Epidermal melanocyte (primary cell): ENCODE results near the gene UQCRHL.
"Not testable (repeated sequence)": the region's sequence is repeated elsewhere in the genome, so short reads cannot be mapped to it uniquely, and the experiment has no call there.

Experiments used
- DNase-seq: peaks from one replicate; pipeline ENCODE4 v3.0.0; 2011; ENCODE audit warnings: low spot score; ENCODE audit not compliant: insufficient read length

The UQCRHL gene

DNA sequence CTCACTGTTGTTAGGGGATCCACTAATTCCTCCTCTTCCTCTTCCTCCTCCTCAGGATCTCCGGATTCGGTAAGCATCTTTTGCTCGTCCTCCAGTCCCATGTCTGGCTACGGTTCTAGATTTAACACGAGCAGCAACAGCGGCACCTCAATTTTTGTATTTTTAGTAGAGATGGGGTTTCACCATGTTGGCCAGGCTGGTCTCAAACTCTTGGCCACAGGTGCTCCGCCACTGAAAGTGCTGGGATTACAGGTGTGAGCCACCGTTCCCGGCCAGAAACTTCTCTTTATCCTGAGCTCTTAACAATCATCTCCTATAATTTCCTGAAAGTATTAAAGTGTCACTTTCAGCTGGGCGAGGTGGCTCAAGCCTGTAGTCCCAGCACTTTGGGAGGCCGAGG lies at the start of gene UQCRHL:
TSS of gene UQCRHL (minus strand) at position 101 of the 400 bp plus-strand sequence. CDS start at position 101, 0 bp downstream.
- DNase-seq: not testable (repeated sequence)

DNA sequence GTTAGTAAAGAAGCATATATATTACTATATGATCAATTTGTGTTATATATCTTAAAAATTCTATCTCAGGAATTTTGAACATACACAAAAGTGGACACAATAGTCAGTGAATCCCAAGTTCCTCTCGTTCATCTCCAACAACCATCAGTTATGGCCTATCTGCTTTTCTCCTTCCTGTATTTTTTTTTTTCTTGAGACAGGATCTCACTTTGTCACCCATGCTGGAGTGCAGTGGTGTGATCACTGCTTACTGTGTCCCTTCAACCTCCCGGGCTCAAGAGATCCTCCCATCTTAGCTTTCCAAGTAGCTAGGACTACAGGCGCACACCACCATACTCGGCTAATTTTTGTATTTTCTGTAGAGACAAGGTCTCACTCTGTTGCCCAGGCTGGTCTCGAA lies 49.4 kb upstream of the UQCRHL start:
- no peak for DNase-seq

DNA sequence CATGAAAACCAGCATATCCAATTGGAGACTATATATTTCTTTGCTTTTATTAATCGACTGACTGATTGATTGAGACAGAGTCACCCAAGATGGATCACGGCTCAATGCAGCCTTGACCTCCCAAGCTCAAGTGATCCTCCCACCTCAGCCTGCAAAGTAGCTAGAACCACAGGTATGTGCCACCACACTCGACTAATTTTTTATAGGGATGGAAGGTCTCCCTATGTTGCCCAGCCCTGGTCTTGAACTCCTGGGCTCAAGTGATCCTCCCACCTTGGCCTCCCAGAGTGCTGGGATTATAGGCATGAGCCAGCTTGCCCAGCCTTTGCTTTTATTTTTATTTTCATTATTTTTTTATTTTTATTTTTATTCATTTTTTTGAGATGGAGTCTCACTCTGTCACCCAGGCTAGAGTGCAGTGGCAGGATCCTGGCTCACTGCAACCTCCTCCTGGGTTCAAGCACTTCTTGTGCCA lies 45.4 kb upstream of the UQCRHL start:
- no peak for DNase-seq

DNA sequence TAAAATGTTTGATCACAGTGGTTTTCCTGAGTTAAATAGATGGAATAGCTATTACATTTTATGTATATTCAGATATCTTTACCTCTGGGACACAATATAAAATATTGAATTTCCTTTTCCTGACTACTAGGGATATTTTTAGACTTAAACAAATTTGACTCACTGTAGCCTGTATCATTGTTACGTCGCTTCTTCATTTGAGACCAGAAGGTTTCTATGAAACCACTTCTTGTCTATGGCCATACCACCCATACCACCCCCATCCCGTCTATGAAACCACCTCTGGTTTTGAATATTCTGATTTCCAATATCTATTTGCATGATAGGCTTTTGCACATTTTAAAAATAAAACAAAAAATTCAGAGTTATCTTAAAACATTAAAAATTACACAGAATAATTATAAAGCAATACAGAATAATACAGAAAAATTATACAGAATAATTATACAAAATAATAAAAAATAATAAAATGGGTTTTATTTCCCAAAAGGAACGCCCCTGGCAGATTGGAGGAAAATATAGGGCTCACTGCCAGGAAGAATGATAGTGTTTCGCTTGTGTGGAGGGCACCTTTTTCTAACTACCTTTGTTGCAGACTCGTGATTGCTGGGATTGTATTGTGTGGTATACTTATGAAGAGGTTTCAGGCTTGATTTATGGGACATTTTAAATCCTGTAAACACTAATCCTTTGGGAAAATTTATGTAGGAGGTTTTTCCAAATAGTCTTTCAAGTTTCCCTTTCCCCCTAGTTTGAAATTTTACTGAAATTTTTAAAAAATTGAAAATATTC lies 44.8 kb upstream of the UQCRHL start:
- no peak for DNase-seq

DNA sequence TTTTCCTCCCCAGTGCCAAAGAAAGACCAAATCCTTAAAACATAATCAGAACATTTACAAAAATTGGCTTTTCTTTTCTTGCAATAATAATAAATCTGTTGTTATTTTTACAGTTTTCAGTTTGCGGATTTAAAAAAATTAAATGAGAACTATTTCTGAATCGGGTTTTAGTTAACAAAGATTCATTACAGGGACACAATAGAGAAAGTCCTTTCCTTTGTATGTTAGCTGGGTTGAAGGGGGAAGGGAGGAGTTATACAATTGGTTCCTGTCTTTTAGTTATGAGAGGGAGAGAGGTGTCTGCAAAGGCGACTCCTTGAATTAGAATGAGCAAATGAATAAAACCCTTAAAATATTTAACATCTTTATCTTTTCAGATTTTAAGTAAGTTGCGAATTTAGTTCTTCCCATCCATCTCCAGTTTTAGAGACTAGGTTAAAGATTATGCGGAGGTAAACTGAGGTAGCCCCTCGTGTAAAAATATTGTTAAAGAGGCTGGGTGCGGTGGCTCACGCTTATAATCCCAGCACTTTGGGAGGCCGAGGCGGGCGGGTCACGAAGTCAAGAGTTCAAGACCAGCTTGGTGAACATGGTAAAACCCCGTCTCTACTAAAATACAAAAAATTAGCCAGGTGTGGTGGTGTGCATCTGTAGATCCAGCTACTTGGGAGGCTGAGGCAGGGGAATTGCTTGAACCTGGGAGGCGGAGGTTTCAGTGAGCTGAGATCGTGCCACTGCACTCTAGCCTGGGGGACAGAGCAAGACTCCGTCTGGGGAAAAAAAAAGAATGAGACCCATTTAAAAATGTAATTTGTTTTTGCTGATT lies 44.0 kb upstream of the UQCRHL start:
- DNase-seq: no peak

DNA sequence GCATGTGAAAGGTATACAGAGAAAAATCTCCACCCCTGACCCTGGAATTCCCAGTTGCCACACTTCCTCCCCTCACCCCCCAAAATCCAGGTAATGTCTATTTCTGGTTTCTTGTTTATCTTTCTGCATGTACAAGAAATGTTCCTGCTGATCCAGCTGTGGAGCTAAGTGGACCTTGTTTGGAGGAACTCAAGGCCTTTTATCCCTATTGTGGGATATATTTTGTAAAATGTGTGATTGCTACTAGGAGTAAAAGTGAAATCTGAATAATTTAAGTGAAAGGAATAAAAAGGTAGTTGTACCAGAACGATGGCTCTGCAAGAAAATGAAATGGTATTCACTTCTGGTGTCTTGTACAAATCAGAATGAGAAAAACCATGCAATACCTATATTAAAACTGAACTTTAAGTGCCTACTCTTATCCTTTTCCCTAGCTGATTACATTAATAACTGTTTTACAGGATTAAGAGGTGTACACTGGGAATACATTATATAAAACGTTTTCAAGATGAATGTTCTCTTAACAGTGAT lies 43.1 kb upstream of the UQCRHL start:
- DNase-seq: no peak

DNA sequence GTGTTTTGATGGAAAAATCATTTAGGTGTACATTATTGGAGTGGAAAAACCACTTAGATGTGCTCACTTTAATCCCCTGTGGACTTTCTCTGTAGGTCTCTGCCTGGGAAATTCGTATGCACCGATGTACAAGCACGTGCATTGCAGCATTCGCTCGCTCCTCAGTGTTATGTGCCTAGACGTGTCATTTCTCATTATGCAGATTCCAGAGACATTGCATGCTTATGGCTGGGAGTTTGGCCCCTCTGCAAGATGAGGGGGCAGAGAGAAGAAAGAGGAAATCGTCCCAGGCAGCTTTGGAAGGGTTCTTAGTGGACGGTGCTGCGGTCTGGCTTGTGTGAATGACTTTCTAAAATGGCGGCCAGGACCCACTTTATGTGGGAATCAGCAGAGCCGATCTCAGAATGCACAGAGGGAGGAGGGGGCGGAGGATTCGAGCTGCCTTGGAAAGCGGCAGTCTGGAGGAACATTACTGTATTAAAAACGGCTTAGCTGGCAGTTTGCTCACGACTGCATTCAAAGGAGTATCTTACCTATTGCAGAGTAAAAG lies 42.4 kb upstream of the UQCRHL start:
- DNase-seq: no peak

DNA sequence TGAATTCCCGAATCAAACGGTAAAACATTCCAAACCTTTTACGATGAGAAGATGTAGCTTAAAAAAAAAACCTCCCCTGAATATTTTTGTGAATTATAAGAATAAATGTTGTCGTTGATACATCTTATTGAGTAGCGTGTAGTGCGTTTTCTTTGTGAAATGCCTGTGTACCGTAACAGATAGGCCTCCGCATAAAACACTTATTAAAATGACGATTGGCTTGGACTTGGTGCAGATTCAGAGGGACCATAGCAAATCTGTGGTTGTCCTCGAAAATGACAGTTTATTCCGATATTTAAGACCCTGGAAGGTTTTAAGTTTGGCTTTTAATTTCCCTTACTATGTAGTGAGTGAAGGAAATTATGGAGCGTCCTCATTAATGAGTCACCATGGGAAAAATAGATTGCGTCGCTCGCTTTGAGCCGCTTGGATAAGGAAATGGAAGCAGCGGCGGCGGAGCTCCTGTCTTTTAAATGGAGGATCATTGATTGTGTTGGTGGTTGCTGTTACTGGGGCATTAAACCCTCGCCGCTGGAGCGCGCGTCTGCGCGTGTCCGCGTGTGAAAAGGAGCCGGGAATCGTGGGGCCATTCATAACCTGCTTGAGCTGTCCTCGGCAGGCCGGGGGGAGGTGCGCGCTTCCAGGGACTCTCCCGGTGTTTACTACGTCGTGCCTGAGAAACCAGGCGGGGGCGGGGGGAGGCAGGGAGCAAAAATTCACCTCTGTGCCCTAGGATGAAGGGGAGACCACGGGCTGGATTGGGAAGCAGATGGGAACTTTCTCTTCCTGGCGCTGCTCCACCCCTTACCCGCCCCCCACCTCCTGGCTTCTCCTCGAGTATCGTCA lies 41.7 kb upstream of the UQCRHL start:
- no peak for DNase-seq

DNA sequence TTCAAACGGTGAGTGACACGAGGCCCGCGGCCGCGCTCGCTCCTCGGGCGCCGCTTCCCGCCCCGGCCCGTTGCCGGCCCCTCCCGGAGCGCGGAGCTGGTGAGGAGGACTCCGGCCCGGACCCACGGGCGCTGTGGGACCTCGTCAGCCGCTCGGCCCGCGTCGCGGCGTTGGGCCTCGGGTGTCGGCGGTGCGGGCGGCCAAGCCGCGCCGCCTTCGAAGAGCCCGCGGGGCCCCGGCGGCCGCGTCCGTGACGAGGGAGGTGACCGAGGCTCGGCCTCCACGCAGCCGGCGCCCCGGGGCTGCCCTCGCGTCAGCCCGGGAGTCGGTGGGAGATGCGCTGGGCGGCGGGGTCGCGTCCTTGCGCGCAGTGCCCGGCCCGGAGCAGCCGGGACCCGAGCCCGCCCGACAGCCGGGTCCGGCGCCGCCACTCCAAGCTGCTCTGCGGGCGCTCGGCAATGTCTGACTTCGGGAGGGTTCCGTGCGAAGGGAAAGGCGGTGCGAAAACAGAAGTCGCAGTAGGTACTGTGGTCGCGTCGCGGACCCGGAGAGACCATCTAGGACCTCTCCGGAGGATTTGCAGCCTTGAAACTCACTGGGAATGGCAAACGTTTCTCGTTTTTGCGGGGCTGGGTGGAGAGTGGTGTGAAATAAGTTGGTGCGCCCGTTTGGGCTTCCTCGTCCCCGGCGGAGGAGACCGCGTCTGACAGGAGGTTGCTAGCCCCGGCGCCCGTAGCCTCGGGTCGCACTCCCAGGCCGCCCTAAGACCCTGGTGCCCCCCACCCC lies 40.9 kb upstream of the UQCRHL start:
- DNase-seq: no peak

DNA sequence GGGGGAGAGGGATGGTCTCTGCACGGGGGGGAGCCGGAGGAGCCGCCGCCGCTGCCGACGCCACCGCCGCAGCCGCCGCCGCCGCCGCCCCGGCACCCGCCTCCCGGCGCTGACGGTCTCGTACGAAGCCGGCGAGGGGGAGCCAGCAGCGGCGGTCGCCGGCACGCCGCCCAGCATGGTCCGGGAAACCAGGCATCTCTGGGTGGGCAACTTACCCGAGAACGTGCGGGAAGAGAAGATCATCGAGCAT lies 40.4 kb upstream of the UQCRHL start:
- no peak for DNase-seq

DNA sequence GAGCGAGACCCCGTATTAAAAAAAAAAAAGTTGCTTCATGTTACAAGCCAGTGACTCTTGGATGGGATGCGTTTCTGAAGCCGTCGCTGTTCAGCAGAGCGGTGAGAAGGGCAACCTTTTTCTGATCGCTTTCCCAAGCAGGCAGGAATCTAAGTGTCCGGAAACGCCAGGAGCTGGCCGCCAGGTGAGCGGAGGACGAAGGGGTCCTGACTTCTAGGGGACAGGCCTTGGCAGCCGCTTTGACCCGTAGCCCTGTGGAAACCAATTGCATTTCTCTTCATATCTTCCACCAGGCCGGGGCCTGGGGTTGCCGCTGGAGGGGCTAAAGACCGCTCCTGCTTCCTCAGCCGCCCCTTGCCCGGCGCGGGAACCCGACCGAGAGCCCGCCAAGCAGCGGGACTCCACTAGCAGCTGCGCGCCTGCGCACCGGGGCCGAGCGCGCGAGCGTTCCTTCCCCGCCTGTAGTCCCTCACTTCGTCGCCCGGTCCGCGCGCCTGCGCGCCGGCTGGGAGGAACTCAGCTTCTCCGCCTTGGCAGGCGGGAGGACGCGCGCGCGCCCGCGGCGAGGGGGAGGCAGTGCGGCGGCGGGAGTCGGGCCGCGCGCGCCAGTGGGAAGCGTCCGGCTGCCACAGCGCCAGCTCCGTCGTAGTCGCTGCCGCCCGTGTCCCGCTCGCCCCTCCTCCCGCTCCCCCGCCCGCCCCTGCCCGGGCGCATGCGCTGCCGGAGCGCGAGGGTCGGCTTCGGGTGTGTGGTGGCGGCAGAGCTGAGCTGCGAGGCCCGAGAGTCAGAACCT lies 39.8 kb upstream of the UQCRHL start, which contains the start of gene SPEN:
TSS of gene SPEN (plus strand) at position 608 of the 793 bp plus-strand sequence. CDS start 361 bp downstream, outside the sequence.
- peak; percentile 82 for DNase-seq

DNA sequence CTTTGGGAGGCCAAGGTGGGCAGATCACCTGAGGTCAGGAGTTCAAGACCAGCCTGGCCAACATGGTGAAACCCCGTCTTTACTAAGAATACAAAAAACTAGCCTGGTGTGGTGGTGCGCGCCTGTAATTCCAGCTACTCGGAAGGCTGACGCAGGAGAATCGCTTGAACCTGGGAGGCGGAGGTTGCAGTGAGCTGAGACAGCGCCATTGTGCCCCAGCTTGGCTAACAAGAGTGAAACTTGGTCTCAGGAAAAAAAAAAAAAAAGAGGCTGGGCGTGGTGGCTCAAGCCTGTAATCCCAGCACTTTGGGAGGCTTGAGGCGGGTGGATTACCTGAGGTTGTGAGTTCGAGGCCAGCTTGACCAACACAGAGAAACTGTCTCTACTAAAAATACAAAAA lies 38.6 kb upstream of the UQCRHL start:
- not testable (repeated sequence) for DNase-seq

DNA sequence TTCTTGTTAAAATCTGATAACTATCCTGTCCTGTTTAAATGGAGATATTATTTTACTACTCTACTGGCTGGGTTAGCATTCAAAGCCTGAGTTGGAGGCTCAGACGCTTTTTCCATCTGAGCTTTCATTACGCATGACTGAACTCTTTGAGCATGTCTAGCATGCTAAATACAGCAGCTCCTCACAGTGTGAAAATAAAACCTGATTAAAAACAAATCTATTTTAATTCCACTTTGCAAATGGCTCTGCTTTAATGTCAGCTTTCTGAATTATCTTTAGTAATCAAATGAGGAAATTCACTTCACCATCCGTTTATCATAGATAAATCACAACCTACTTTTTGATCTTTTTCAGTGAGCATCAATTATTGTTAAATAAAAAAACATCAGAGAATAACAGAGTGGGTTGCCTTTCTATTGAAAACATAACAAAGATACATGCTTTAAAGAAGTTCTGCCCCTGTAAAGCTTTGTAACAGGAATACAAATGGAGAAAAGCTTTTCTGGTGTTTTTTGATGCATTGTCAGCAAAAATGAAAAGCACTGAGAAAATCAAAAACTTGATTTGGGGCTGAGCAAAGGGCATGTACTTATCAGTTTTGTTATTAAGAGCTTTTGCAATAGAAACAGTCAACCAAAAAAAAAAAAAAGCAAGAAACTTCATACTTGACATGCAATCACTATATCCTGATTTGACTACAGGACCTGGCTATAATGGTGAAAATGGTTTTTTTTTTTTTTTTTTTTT lies 36.5 kb upstream of the UQCRHL start:
- no peak for DNase-seq

DNA sequence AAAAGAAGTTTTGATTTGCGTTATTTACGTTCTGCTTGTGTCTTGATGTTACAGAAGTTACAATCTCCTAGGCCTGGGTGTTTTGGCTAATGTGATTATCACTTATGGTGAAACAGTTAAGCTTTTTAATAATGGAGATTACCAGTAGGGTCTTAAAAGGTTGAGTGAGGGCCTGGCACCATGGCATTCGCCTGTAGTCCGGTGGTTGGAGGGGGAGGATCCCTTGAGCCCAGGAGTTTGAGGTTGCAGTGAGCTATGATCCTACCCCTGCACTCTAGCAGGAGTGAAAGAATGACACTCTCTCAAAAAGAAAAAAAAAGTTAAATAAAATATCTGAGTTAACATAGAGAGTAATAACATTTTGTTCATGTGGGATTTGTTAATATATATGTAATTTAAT lies 31.3 kb upstream of the UQCRHL start:
- no peak for DNase-seq

DNA sequence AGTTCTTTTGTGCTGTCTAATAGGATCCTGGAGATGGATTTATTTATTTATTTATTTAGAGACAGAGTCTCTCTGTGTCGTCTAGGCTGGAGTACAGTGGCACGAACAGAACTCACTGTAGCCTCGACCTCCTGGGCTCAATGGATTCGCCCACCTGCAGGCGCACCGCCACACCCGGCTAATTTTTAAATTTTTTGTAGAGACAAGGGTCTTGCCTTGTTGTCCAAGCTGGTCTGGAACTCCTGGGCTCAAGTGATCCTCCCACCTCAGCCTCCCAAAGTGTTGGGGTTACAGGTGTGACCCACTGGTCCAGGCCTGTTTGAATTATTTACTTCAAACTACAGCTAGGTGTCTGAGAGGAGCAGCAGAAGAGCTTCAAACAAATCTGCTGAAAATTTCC lies 30.5 kb upstream of the UQCRHL start:
- DNase-seq: no peak

DNA sequence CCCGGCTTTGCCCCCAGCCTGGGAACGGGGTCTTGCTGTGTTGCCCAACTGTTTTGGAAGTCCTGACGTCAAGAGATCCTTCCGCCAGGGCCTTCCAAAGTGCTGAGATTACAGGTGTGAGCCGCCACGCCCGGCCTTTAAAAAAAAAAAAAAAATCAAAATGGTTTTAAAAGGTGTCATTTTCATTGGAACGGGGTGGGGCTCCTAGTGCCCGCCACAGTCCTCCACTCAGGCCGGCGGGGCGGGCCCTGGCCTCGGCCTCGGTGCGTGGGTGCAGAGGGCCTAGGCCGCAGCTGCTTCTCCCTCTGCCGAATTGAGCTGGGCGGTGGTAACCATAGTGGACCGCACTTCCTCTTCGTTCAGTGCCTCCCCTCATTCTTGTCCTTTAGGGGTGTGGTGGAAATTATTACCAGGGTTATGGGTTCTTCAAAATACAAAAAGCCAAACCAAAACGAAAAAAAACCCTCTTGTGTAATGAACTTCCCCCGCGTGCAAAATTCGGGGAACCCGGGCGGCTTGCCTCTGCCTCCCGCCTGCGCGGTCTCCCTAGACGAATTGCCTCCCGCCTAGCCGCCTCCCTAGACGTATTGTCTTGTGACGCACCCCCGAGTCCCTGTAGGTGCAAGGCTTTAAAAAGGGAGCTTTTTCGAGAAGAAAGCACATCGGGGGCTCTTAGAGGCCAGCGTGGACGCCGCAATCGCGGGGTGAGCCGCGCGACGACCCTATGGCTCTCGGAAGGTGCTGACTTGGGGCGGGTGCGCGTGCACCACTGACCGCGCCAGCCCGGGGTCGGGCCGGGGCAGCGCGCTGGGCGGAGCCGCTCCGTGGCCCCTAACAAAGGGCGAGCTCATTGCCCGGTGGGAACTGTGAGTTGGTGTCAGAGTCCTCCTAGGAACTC lies 29.6 kb upstream of the UQCRHL start:
- DNase-seq: no peak

DNA sequence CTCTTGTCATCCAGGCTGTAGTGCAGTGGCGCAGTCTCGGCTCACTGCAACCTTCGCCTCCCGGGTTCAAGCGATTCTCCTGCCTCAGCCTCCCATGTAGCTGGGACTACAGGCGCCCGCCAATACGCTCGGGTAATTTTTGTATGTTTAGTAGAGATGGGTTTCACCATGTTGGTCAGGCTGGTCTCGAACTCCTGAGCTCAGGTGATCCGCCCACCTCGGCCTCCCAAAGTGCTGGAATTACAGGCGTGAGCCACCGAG lies 29.0 kb upstream of the UQCRHL start:
- DNase-seq: not testable (repeated sequence)
